ENCODE measurements around the gene KLHL28.
"Not testable (repeated sequence)": the region's sequence is repeated elsewhere in the genome, so short reads cannot be mapped to it uniquely, and the experiment has no call there.

KLHL28 gene

DNA sequence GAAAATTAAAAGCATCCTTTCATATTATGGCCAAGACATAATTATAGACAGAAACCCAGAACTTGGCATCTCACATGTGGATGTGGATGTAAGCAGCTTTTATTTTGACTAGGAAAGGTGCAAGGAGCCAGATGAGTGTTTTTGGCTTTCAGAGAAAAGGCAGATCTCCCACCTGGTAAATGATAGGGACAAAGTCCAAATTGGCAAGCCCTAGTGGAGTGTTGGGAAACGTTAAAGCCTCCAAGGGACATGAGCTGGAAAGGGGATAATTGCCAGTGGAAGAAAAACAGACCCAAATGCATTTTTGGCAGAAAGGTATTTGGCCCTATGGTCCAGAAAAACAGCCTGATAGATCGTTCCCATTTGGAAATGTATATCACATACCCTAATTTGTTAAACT is 60.1 kb downstream of the KLHL28 start:
- Histone ChIP-seq H3K36me3 (replicated peaks) (no peaks in the 10 kb centered on the region), H3K4me1 (peaks cover 7% of the 10 kb centered on the region), H3K27me3 (ENCODE audit: low read depth) (no peaks in the 10 kb centered on the region), H3K9me3 (no peaks in the 10 kb centered on the region), H3K4me3 (no peak overlapping the region)
- in situ Hi-C loops (cut with MboI; ENCODE audit: low sequenced_read_pairs), result loop anchor here (10.0 kb wide), 1 partner anchor 363 kb away; no protein-coding TSS in a partner anchor
- DNase-seq (ENCODE audit: low spot score in 2 of 2), result no peak

DNA sequence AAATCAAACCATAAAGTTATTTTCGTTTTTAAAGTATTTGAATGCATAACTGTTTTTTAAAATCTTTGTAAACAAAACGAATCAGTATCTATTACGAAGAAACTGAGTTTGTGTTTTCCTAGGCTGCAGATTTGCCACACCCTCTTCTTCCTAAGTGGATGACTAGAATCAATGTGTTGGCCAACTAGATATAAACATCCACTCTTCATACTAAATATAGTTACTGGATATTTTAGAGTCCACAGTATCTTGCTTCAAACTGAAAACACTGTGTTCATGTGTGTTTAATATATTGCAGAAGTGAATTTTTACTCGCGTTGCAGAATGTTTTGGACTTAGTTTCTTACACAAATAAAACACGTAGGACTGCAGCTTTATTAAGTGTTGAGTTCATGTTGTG is 63.2 kb downstream of the KLHL28 start:
- in situ Hi-C loops (cut with MboI; ENCODE audit: low sequenced_read_pairs), result no loop called here

DNA sequence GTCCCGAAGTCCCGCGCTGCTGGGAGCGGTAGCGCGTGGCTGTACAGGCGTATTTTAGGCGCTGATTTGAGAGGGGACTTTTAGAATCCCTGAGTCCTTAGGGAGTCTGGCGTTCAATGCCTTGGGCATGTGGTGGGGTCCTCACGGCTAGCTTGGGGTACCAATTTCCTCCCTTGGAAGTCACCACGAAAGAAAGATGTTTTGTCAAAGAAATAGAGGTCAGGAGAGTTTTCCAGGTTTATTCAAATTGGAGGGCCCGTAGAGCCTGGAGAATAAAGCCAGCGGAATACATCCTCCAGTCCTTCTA is 63.9 kb downstream of the KLHL28 start:
- H3K9me3 ChIP-seq, result peaks cover 2% of the 10 kb centered on the region; the same call in 1 of the 2 replicates
- H3K4me3 ChIP-seq, result peak overlapping the region; percentile 80
- in situ Hi-C loops (cut with MboI; ENCODE audit: low sequenced_read_pairs), result no loop called here
- no peaks in the 10 kb centered on the region for H3K27me3 ChIP-seq (ENCODE audit: low read depth)
- H3K36me3 ChIP-seq (replicated peaks), result no peaks in the 10 kb centered on the region
- H3K4me1 ChIP-seq, result peaks cover 9% of the 10 kb centered on the region
- no peak for DNase-seq (ENCODE audit: low spot score in 2 of 2)

More for the DNA sequence above, 63.2 kb downstream of the KLHL28 start:
- no peak for DNase-seq (ENCODE audit: low spot score in 2 of 2)
- no peaks in the 10 kb centered on the region for H3K27me3 ChIP-seq (ENCODE audit: low read depth)
- peaks cover 9% of the 10 kb centered on the region for H3K4me1 ChIP-seq
- H3K9me3 ChIP-seq, result peaks cover 2% of the 10 kb centered on the region; the same call in 1 of the 2 replicates
- peak overlapping the region; percentile 80 for H3K4me3 ChIP-seq
- H3K36me3 ChIP-seq (replicated peaks), result no peaks in the 10 kb centered on the region

DNA sequence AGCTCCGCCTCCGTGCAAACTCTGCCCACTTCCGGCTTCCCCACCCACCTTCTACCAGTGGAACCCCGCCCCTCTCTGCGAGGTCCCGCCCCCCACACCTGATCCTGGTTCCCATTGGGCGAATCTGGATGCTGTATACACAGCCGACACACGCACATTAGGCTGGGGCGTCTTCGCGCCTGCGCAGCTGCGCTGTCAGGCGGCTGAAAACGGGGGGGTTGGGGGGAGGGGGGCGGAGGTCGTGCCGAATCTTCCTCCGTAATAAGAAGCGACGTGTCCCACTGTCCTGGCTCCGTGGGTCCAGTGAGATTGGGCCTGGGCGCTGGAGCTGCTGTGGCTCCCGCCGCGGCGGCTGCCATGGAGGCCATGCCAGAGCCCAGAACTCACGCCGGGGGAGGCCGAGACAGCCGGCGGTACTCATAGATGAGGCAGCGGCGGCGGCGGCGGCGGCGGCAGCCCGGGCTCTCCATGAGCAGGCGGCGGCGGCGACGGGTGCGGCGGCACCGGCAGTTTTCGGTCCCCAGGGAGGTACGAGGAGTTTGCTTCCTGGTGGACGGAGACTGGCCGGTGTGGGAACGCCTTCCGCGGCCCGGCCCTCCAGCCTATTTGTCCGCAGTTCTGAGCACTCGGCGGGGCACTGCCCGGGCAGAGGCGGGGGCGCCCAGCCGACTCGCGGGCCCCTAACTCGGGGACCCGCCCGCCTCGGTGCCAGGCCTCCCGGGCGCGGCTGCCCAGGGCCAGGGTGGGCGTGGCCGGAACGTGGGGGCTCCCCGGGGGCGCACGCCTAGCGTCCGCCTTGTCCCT is 64.5 kb downstream of the KLHL28 start:
- peaks cover 2% of the 10 kb centered on the region; the same call in 1 of the 2 replicates for H3K9me3 ChIP-seq
- no peaks in the 10 kb centered on the region for H3K36me3 ChIP-seq (replicated peaks)
- H3K27me3 ChIP-seq (ENCODE audit: low read depth), result no peaks in the 10 kb centered on the region
- H3K4me3 ChIP-seq, result peak overlapping the region; percentile 80
- peaks cover 9% of the 10 kb centered on the region for H3K4me1 ChIP-seq
- DNase-seq (ENCODE audit: low spot score in 2 of 2), result peak; percentile 92 to 99
- in situ Hi-C loops (cut with MboI; ENCODE audit: low sequenced_read_pairs), result no loop called here

DNA sequence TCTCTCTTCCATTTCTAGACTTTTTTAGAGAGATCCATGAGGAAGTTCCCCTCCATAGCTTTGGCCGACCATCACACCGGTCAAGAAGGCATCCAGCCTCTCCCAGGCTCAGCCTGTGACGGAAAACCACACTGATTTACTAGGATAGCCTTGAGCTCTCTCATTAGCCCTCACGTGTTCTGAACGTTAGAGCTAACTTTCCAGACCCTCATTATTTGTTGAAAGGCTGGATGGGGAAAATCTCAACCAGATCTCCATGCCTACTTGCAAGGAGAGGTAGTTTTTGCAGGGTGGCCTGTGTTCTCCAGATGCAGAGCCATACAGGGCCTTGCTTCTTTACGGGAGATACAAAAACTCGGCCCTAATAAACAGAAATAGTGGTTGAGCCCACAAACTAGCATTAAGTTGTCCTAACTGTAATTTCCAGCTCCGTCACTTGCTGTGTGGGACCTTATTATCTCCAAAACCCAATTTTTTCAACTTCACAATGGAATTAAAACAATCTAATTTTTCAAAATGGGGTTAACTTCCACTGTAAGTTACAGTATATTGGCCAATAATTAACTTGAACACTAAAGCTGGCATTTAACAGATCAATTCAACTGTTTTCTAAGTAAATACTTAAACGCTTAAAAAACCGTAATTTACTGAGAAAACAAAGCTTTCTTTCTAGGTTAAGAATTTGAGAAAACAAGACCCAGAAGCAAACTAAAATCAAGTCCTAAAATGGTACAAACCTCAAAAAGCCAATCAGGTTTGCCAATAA is 65.3 kb downstream of the KLHL28 start:
- Histone ChIP-seq H3K36me3 (replicated peaks) (no peaks in the 10 kb centered on the region), H3K4me1 (peaks cover 9% of the 10 kb centered on the region), H3K4me3 (peak overlapping the region; percentile 80), H3K27me3 (ENCODE audit: low read depth) (no peaks in the 10 kb centered on the region), H3K9me3 (peaks cover 2% of the 10 kb centered on the region; the same call in 1 of the 2 replicates)
- in situ Hi-C loops (cut with MboI; ENCODE audit: low sequenced_read_pairs), result no loop called here
- no peak for DNase-seq (ENCODE audit: low spot score in 2 of 2)

DNA sequence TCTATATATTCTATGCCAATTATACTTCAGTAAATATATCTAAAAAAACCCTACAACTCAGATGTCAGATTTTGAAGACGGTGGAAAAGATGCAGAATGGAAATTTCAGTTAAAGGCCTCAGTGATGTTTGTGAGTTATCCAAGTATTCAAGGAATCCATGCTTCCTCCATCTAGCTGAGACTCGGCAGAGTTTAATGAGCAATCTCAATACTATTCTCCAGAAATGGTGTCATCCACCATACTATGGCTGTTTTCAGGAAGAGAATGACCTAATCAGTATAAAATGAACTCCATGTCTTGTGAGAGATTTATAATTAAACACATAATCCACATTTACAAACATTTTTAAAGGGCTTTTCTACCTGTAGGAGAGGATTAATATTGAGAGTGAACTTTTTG is 66.0 kb downstream of the KLHL28 start:
- Histone ChIP-seq H3K36me3 (replicated peaks) (no peaks in the 10 kb centered on the region), H3K4me3 (no peak overlapping the region), H3K9me3 (peaks cover 2% of the 10 kb centered on the region; the same call in 1 of the 2 replicates), H3K4me1 (peaks cover 9% of the 10 kb centered on the region), H3K27me3 (ENCODE audit: low read depth) (no peaks in the 10 kb centered on the region)
- in situ Hi-C loops (cut with MboI; ENCODE audit: low sequenced_read_pairs), result no loop called here
- no peak for DNase-seq (ENCODE audit: low spot score in 2 of 2)

DNA sequence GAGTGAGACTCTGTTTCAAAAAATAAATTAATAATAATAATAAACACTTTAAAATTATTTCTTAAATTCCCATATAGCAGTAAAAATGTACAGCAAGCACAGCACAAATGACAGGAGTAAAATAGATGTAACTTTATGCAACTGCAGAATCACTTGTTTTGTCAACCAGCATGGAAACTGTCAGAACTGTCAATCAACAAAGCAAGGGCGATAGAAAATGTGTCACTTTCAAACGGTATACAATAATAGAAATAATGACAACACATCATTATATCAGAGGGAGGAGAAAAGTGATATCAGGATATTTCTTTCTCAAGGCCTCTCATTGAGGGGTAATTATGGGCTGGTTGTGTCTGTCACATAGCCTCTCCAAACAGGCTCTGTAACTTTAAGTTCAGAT is 68.2 kb downstream of the KLHL28 start:
- in situ Hi-C loops (cut with MboI; ENCODE audit: low sequenced_read_pairs), result no loop called here
- peaks cover 7% of the 10 kb centered on the region for H3K4me1 ChIP-seq
- H3K9me3 ChIP-seq, result peaks cover 2% of the 10 kb centered on the region; the same call in 1 of the 2 replicates
- H3K36me3 ChIP-seq (replicated peaks), result no peaks in the 10 kb centered on the region
- no peak for DNase-seq (ENCODE audit: low spot score in 2 of 2)
- H3K4me3 ChIP-seq, result no peak overlapping the region
- no peaks in the 10 kb centered on the region for H3K27me3 ChIP-seq (ENCODE audit: low read depth)

DNA sequence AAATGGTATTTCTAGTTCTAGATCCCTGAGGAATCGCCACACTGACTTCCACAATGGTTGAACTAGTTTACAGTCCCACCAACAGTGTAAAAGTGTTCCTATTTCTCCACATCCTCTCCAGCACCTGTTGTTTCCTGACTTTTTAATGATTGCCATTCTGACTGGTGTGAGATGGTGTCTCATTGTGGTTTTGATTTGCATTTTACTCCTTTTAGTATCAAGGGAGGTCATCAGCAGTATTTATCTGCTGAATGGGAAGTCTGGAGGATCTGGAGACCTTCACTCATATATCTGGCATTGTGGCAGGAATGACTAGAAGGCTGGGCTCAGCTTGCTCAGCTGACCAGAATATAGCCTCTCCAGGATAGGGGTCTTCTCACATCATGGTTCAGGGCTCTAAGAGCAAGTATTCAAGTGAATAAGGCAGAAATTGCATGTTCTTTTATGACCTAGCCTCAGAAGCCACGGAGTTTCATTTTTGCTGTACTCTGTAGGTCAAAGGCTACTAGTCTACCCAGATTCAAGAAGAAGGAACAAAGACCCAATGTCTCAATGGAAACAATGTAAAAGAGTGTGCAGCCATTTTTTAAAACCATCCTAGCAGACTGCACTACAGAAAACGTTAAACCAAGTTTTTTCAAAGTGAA is 69.9 kb downstream of the KLHL28 start:
- H3K4me1 ChIP-seq; DNase-seq (ENCODE audit: low spot score in 2 of 2); H3K9me3 ChIP-seq; H3K4me3 ChIP-seq; in situ Hi-C loops (cut with MboI; ENCODE audit: low sequenced_read_pairs); H3K27me3 ChIP-seq (ENCODE audit: low read depth); H3K36me3 ChIP-seq (replicated peaks): not testable (repeated sequence)

DNA sequence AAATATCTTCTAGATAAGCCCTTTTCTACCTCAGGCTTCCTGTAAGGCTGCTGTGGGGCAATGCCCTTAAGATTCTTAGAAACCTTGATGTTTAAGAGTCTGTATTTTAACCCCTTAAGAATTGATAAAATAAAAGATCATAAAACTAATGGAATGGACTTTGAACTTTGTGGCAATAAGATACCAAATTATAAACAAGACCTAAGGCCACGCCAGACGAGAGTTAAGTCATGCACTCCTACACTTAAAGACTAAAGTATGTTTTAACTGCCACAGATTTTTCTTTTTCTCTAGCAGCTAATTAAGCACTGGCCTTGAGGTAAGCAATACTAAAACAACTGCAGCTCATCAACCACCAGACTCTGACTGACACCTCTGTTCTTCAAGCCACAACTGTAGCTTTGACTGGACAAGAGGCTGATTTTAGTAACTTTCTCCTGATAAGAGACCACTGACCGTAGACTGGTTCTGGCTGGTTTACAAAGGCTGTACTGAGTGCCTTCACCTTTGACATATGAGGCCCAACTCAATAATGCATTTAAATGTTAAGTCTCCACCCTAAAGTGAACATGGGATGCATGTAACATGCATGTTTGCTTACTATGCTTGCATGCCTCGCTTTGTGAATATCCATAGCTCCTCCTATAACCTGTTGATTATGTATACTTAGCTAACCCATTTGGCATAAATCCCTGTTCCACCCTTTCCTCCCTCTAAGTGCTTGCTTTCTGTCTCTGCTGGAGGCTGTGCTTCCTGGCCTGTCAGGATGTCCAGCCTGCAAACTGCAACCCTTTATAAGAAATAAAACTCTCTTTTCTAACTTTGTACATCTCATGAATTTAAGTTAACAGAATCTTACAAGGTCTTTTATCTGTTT is 71.9 kb downstream of the KLHL28 start:
- no peak overlapping the region for H3K4me3 ChIP-seq
- in situ Hi-C loops (cut with MboI; ENCODE audit: low sequenced_read_pairs), result no loop called here

DNA sequence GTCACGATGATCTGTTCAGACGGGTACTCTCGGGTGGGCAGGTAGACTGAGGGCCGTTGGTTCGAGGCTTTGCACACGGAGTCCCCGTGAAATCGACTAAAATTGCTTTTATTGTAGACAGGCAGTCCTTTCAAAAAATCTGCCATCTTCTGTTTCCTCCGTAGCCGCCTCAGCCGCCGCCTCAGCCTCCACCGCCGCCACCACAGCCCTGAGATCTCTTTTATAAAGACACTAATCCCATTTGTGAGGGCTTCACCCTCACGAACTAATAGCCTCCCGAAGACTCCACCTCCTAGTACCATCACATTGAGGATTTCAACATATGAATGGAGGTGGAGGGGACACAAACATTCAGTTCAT is 74.2 kb downstream of the KLHL28 start:
- H3K36me3 ChIP-seq (replicated peaks), result no peaks in the 10 kb centered on the region
- no peaks in the 10 kb centered on the region for H3K4me1 ChIP-seq
- in situ Hi-C loops (cut with MboI; ENCODE audit: low sequenced_read_pairs), result no loop called here
- no peak for DNase-seq (ENCODE audit: low spot score in 2 of 2)
- no peaks in the 10 kb centered on the region; the same call in 1 of the 2 replicates for H3K9me3 ChIP-seq
- no peaks in the 10 kb centered on the region for H3K27me3 ChIP-seq (ENCODE audit: low read depth)
- no peak overlapping the region for H3K4me3 ChIP-seq

More for the DNA sequence above, 71.9 kb downstream of the KLHL28 start:
- no peaks in the 10 kb centered on the region for H3K36me3 ChIP-seq (replicated peaks)
- DNase-seq (ENCODE audit: low spot score in 2 of 2), result no peak
- no peaks in the 10 kb centered on the region; the same call in 1 of the 2 replicates for H3K9me3 ChIP-seq
- H3K4me1 ChIP-seq, result no peaks in the 10 kb centered on the region
- H3K27me3 ChIP-seq (ENCODE audit: low read depth), result no peaks in the 10 kb centered on the region

DNA sequence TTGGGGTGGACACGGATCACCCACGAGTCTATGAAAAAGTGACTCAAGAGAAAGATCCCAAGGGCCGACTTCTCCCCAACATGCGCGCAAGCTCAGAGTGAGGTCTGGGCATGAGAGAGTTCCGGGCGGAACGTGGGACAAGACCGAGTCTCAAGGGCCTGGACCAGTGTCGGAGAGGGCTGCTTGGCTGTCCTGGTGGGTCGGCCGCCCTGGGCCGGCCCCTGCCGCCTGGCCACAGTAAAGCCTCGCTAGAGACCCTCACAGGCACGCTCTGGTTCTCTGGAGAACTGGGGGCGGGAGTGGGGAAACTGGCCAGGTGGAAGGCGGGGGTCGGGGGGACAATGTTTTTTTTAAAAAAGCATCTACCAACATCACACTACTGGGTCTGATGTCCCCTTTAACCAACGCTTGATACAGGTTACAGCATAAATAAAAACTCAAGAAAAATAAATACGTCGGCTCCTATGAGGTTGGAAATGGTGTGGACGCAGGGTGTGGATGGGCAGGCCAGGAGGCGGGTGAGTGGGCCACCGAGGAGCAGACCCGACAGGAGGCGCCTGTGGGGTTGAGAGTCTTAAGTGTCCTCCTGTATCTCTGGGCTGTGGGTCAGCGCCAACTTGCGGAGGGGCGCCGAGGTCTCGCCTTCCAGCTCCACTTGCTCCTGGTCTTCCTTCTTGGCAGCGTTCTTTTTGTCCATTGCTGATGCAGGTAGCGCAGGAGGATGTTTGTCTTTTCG is 74.7 kb downstream of the KLHL28 start:
- DNase-seq (ENCODE audit: low spot score in 2 of 2), result no peak
- Histone ChIP-seq H3K9me3 (peaks cover under 1% of the 10 kb centered on the region; the same call in 1 of the 2 replicates), H3K4me3 (no peak overlapping the region), H3K36me3 (replicated peaks) (no peaks in the 10 kb centered on the region), H3K4me1 (no peaks in the 10 kb centered on the region), H3K27me3 (ENCODE audit: low read depth) (no peaks in the 10 kb centered on the region)
- in situ Hi-C loops (cut with MboI; ENCODE audit: low sequenced_read_pairs), result no loop called here

DNA sequence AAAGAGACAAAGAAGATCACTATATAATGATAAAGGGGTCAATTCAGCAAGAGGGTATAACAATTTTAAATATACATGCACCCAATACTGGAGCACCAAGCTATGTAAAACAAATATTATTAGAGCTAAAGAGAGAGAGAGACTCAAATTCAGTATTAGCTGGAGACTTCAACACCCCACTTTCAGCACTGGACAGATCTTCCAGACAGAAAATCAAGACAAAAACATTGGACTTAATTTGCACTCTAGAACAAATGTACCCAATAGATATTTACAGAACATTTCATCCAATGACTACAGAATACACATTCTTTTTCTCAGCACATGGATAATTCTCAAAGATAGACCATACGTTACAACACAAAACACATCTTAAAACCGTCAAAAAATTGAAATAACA is 81.0 kb downstream of the KLHL28 start:
- 0 out of 2 replicates have a peak, but pooled peaks cover 2% of the 10 kb centered on the region for H3K9me3 ChIP-seq
- no peaks in the 10 kb centered on the region for H3K4me1 ChIP-seq
- DNase-seq (ENCODE audit: low spot score in 2 of 2), result no peak
- in situ Hi-C loops (cut with MboI; ENCODE audit: low sequenced_read_pairs), result no loop called here
- H3K4me3 ChIP-seq, result no peak overlapping the region
- H3K36me3 ChIP-seq (replicated peaks), result no peaks in the 10 kb centered on the region
- no peaks in the 10 kb centered on the region for H3K27me3 ChIP-seq (ENCODE audit: low read depth)

Data from HAP-1 (cell line).